Activated naive CD4-positive, alpha-beta T cell treated with anti-CD3 and anti-CD28 coated beads, Interleukin-2, amount 50 U/mL, for 24 hours (primary cell): ENCODE data around the gene SPAG17.

Experiments
- H3K27ac Mint-ChIP-seq: one replicate; pipeline ENCODE4 v1.8.0; 2021; ENCODE audit warnings: mild to moderate bottlenecking, mixed read lengths
- H3K27me3 Mint-ChIP-seq: one replicate; pipeline ENCODE4 v1.8.0; 2021; ENCODE audit warnings: mixed read lengths
- H3K36me3 Mint-ChIP-seq: one replicate; pipeline ENCODE4 v1.8.0; 2021; ENCODE audit warnings: mixed read lengths
- H3K4me1 Mint-ChIP-seq: one replicate; pipeline ENCODE4 v1.8.0; 2021; ENCODE audit warnings: mixed read lengths
- H3K4me3 Mint-ChIP-seq: one replicate; pipeline ENCODE4 v1.8.0; 2021; ENCODE audit warnings: mild to moderate bottlenecking, mixed read lengths
- H3K9me3 Mint-ChIP-seq: one replicate; pipeline ENCODE4 v1.8.0; 2021; ENCODE audit warnings: mixed read lengths

SPAG17 gene

GRCh38 chr1:118145721-118146120, 39.3 kb downstream of the SPAG17 start:
- H3K36me3 Mint-ChIP-seq = no peaks in the 10 kb centered on the region
- peaks cover 3% of the 10 kb centered on the region for H3K9me3 Mint-ChIP-seq
- H3K27me3 Mint-ChIP-seq = peaks cover 7% of the 10 kb centered on the region
- H3K4me1 Mint-ChIP-seq = no peaks in the 10 kb centered on the region
- no peak overlapping the region for H3K4me3 Mint-ChIP-seq
- H3K27ac Mint-ChIP-seq = no peak overlapping the region

GRCh38 chr1:118144684-118145083, 40.3 kb downstream of the SPAG17 start:
- H3K4me1 Mint-ChIP-seq = no peaks in the 10 kb centered on the region
- peaks cover 7% of the 10 kb centered on the region for H3K27me3 Mint-ChIP-seq

GRCh38 chr1:118143831-118144230, 41.2 kb downstream of the SPAG17 start:
- Mint-ChIP-seq H3K27me3 (peaks cover 6% of the 10 kb centered on the region), H3K36me3 (no peaks in the 10 kb centered on the region)

More at GRCh38 chr1:118144684-118145083, 40.3 kb downstream of the SPAG17 start:
- H3K4me3 Mint-ChIP-seq = no peak overlapping the region
- peaks cover 3% of the 10 kb centered on the region for H3K9me3 Mint-ChIP-seq
- H3K36me3 Mint-ChIP-seq = no peaks in the 10 kb centered on the region
- H3K27ac Mint-ChIP-seq = no peak overlapping the region

GRCh38 chr1:118143121-118143520, 41.9 kb downstream of the SPAG17 start:
- H3K36me3 Mint-ChIP-seq = no peaks in the 10 kb centered on the region
- H3K4me3 Mint-ChIP-seq = no peak overlapping the region
- H3K4me1 Mint-ChIP-seq = no peaks in the 10 kb centered on the region
- H3K9me3 Mint-ChIP-seq = peaks cover 3% of the 10 kb centered on the region
- no peak overlapping the region for H3K27ac Mint-ChIP-seq
- H3K27me3 Mint-ChIP-seq = peaks cover 6% of the 10 kb centered on the region

More at GRCh38 chr1:118143831-118144230, 41.2 kb downstream of the SPAG17 start:
- H3K27ac Mint-ChIP-seq = no peak overlapping the region
- H3K9me3 Mint-ChIP-seq = peaks cover 3% of the 10 kb centered on the region
- H3K4me1 Mint-ChIP-seq = no peaks in the 10 kb centered on the region
- no peak overlapping the region for H3K4me3 Mint-ChIP-seq

- no peak overlapping the region for H3K4me3 Mint-ChIP-seq
- peaks cover 6% of the 10 kb centered on the region for H3K27me3 Mint-ChIP-seq
- H3K9me3 Mint-ChIP-seq = peaks cover 3% of the 10 kb centered on the region
- no peaks in the 10 kb centered on the region for H3K36me3 Mint-ChIP-seq
- no peaks in the 10 kb centered on the region for H3K4me1 Mint-ChIP-seq
- H3K27ac Mint-ChIP-seq = no peak overlapping the region
Measured at GRCh38 chr1:118142546-118142945, 42.5 kb downstream of the SPAG17 start.

- Mint-ChIP-seq H3K27me3 (peaks cover 5% of the 10 kb centered on the region), H3K9me3 (no peaks in the 10 kb centered on the region), H3K27ac (no peak overlapping the region), H3K4me3 (no peak overlapping the region), H3K4me1 (no peaks in the 10 kb centered on the region), H3K36me3 (no peaks in the 10 kb centered on the region)
Measured at GRCh38 chr1:118137900-118138299, 47.1 kb downstream of the SPAG17 start.

- no peak overlapping the region for H3K27ac Mint-ChIP-seq
- no peaks in the 10 kb centered on the region for H3K36me3 Mint-ChIP-seq
- H3K4me1 Mint-ChIP-seq = no peaks in the 10 kb centered on the region
- H3K9me3 Mint-ChIP-seq = no peaks in the 10 kb centered on the region
- peaks cover 6% of the 10 kb centered on the region for H3K27me3 Mint-ChIP-seq
- no peak overlapping the region for H3K4me3 Mint-ChIP-seq
Measured at GRCh38 chr1:118136187-118136941, 48.7 kb downstream of the SPAG17 start.

GRCh38 chr1:118132000-118132399, 53.0 kb downstream of the SPAG17 start:
- Mint-ChIP-seq H3K4me3 (no peak overlapping the region), H3K9me3 (no peaks in the 10 kb centered on the region), H3K36me3 (no peaks in the 10 kb centered on the region), H3K27me3 (peaks cover 6% of the 10 kb centered on the region), H3K4me1 (no peaks in the 10 kb centered on the region), H3K27ac (no peak overlapping the region)

GRCh38 chr1:118128761-118129160, 56.3 kb downstream of the SPAG17 start:
- no peak overlapping the region for H3K27ac Mint-ChIP-seq
- no peaks in the 10 kb centered on the region for H3K36me3 Mint-ChIP-seq
- H3K27me3 Mint-ChIP-seq = peaks cover 5% of the 10 kb centered on the region
- H3K4me1 Mint-ChIP-seq = no peaks in the 10 kb centered on the region
- peaks cover 5% of the 10 kb centered on the region for H3K9me3 Mint-ChIP-seq
- H3K4me3 Mint-ChIP-seq = no peak overlapping the region

- no peaks in the 10 kb centered on the region for H3K36me3 Mint-ChIP-seq
- peaks cover 5% of the 10 kb centered on the region for H3K9me3 Mint-ChIP-seq
- H3K4me3 Mint-ChIP-seq = no peak overlapping the region
- no peaks in the 10 kb centered on the region for H3K4me1 Mint-ChIP-seq
- H3K27ac Mint-ChIP-seq = no peak overlapping the region
- no peaks in the 10 kb centered on the region for H3K27me3 Mint-ChIP-seq
Measured at GRCh38 chr1:118124064-118124463, 61.0 kb downstream of the SPAG17 start.

GRCh38 chr1:118123116-118123839, 61.8 kb downstream of the SPAG17 start:
- Mint-ChIP-seq H3K27ac (no peak overlapping the region), H3K36me3 (no peaks in the 10 kb centered on the region), H3K27me3 (no peaks in the 10 kb centered on the region), H3K9me3 (peaks cover 5% of the 10 kb centered on the region), H3K4me3 (no peak overlapping the region), H3K4me1 (no peaks in the 10 kb centered on the region)

GRCh38 chr1:118122234-118123004, 62.6 kb downstream of the SPAG17 start:
- H3K4me3 Mint-ChIP-seq = no peak overlapping the region
- no peaks in the 10 kb centered on the region for H3K36me3 Mint-ChIP-seq
- no peaks in the 10 kb centered on the region for H3K4me1 Mint-ChIP-seq
- no peak overlapping the region for H3K27ac Mint-ChIP-seq
- H3K9me3 Mint-ChIP-seq = peaks cover 5% of the 10 kb centered on the region
- H3K27me3 Mint-ChIP-seq = no peaks in the 10 kb centered on the region

- Mint-ChIP-seq H3K9me3 (no peaks in the 10 kb centered on the region), H3K27me3 (peaks cover 2% of the 10 kb centered on the region), H3K27ac (no peak overlapping the region), H3K36me3 (no peaks in the 10 kb centered on the region), H3K4me3 (no peak overlapping the region), H3K4me1 (no peaks in the 10 kb centered on the region)
Measured at GRCh38 chr1:118118873-118119463, 66.1 kb downstream of the SPAG17 start.

- Mint-ChIP-seq H3K36me3 (no peaks in the 10 kb centered on the region), H3K9me3 (no peaks in the 10 kb centered on the region), H3K4me3 (no peak overlapping the region), H3K27ac (no peak overlapping the region), H3K27me3 (peaks cover 2% of the 10 kb centered on the region), H3K4me1 (no peaks in the 10 kb centered on the region)
Measured at GRCh38 chr1:118118469-118118868, 66.6 kb downstream of the SPAG17 start.

- Mint-ChIP-seq H3K4me3 (no peak overlapping the region), H3K27ac (no peak overlapping the region), H3K9me3 (no peaks in the 10 kb centered on the region), H3K27me3 (peaks cover 2% of the 10 kb centered on the region), H3K4me1 (no peaks in the 10 kb centered on the region), H3K36me3 (no peaks in the 10 kb centered on the region)
Measured at GRCh38 chr1:118117521-118117920, 67.5 kb downstream of the SPAG17 start.
